IMR-90 (cell line): Measurements from ENCODE around the gene CACNA2D3. TPM values are rescaled to one million over a fixed set of nuclear protein-coding genes. Genes with fewer than 3 reads are reported as not detected.
A peak's percentile ranks its signal among the peaks of the same experiment; 100 is the strongest.

Source experiments
- ATAC-seq: fragments of 200-7000 bp; cut with Tn5 transposase; 2 replicates; pipeline ENCODE4 v1.9.1; 2020; ENCODE audit warnings: low read depth, mild to moderate bottlenecking, moderate library complexity
- BruUV-seq: library from RNA; stranded (reverse); fragments of 400-500 nt; replicated peaks from 2 replicates; lab custom pipeline; 2021; lab: Mats Ljungman, UMichigan
- CTCF ChIA-PET: fragments of 300-600 bp; formaldehyde crosslinking; extraction: SDS; loops from one replicate; lab custom pipeline; 2021; ENCODE audit warnings: antibody characterized with exemption; lab: Yijun Ruan, JAX
- POLR2A ChIA-PET: fragments of 300-600 bp; sonication (Branson Sonifier 250); formaldehyde crosslinking; loops from one replicate; lab custom pipeline; 2022; ENCODE audit warnings: antibody characterized with exemption; ENCODE audit not compliant: unreplicated experiment; lab: Charles Lee
- DNase-seq: peaks from one replicate; pipeline ENCODE4 v3.0.0; 2013
- H2AFZ ChIP-seq: replicated peaks from 2 replicates; pipeline ENCODE3; 2013; ENCODE audit warnings: low read length, mild to moderate bottlenecking; ENCODE audit not compliant: poor library complexity
- H2AK5ac ChIP-seq: 2 replicates; pipeline ENCODE4 v1.6.1; 2013; ENCODE audit warnings: low read depth, low read length, inconsistent platforms
- H2AK9ac ChIP-seq: replicated peaks from 2 replicates; pipeline ENCODE3; 2013; ENCODE audit warnings: mild to moderate bottlenecking, low read depth, low read length, moderate library complexity; ENCODE audit not compliant: poor library complexity
- H2BK120ac ChIP-seq: 2 replicates; pipeline ENCODE4 v1.6.1; 2013; ENCODE audit warnings: low read depth, low read length, inconsistent platforms
- H2BK15ac ChIP-seq: 3 replicates; pipeline ENCODE4 v1.6.1; 2013; ENCODE audit warnings: low read depth, low read length, inconsistent platforms
- H2BK20ac ChIP-seq: 2 replicates; pipeline ENCODE4 v1.6.1; 2013; ENCODE audit warnings: low read depth, mild to moderate bottlenecking, inconsistent platforms, low read length, moderate library complexity
- H2BK5ac ChIP-seq: 2 replicates; pipeline ENCODE4 v1.6.1; 2013; ENCODE audit warnings: mild to moderate bottlenecking, low read depth, low read length, inconsistent platforms; ENCODE audit not compliant: poor library complexity, severe bottlenecking
- H3K14ac ChIP-seq: replicated peaks from 2 replicates; pipeline ENCODE4 v1.6.1; 2013; ENCODE audit warnings: low read depth, low read length, inconsistent platforms
- H3K18ac ChIP-seq: 2 replicates; pipeline ENCODE4 v1.6.1; 2013; ENCODE audit warnings: low read depth, low read length, control low read depth
- H3K23ac ChIP-seq: 2 replicates; pipeline ENCODE4 v1.6.1; 2013; ENCODE audit warnings: low read depth, low read length, inconsistent platforms
- H3K27ac ChIP-seq: 2 replicates; pipeline ENCODE4 v1.5.1; 2013; ENCODE audit warnings: mild to moderate bottlenecking, control low read depth, low read length; ENCODE audit not compliant: insufficient read depth
- H3K27me3 ChIP-seq: 2 replicates; pipeline ENCODE4 v1.6.1; 2013; ENCODE audit warnings: low read length; ENCODE audit not compliant: control insufficient read depth, insufficient read depth
- H3K36me3 ChIP-seq: 2 replicates; pipeline ENCODE4 v1.6.1; 2013; ENCODE audit warnings: low read length, mixed read lengths; ENCODE audit not compliant: control insufficient read depth, insufficient read depth
- H3K4ac ChIP-seq: 2 replicates; pipeline ENCODE4 v1.6.1; 2013; ENCODE audit warnings: low read depth, low read length, inconsistent platforms
- H3K4me1 ChIP-seq: 2 replicates; pipeline ENCODE4 v1.6.1; 2013; ENCODE audit warnings: low read length, mixed read lengths; ENCODE audit not compliant: control insufficient read depth, insufficient read depth
- H3K4me2 ChIP-seq: 2 replicates; pipeline ENCODE4 v1.6.1; 2013; ENCODE audit warnings: low read depth, mild to moderate bottlenecking, control low read depth, low read length, moderate library complexity
- H3K4me3 ChIP-seq: 2 replicates; pipeline ENCODE4 v1.5.1; 2013; ENCODE audit warnings: low read depth, mild to moderate bottlenecking, control low read depth, low read length, moderate library complexity; ENCODE audit not compliant: insufficient read depth
- H3K56ac ChIP-seq: 2 replicates; pipeline ENCODE4 v1.6.1; 2013; ENCODE audit warnings: low read length, inconsistent platforms; ENCODE audit not compliant: insufficient read depth; ENCODE audit errors: extremely low read depth
- H3K79me1 ChIP-seq, 2 experiments: 2 replicates each; pipeline ENCODE4 v1.6.1; 2013; ENCODE audit warnings: low read length in 2 of 2, inconsistent platforms in 1 of 2, low read depth in 1 of 2
- H3K9ac ChIP-seq: 2 replicates; pipeline ENCODE4 v1.6.1; 2013; ENCODE audit warnings: low read depth, low read length, control low read depth
- H3K9me1 ChIP-seq: 2 replicates; pipeline ENCODE4 v1.6.1; 2013; ENCODE audit warnings: low read length, inconsistent platforms; ENCODE audit not compliant: insufficient read depth
- H3K9me3 ChIP-seq: 2 replicates; pipeline ENCODE4 v1.6.1; 2013; ENCODE audit warnings: low read length; ENCODE audit not compliant: control insufficient read depth, insufficient read depth
- H4K20me1 ChIP-seq: 2 replicates; pipeline ENCODE4 v1.6.1; 2013; ENCODE audit warnings: low read length, inconsistent platforms; ENCODE audit not compliant: insufficient read depth
- H4K5ac ChIP-seq: 2 replicates; pipeline ENCODE4 v1.6.1; 2013; ENCODE audit warnings: mild to moderate bottlenecking, low read depth, low read length, control low read depth
- H4K8ac ChIP-seq, 2 experiments: 2 replicates each; pipeline ENCODE4 v1.6.1; 2013; ENCODE audit warnings: low read depth in 2 of 2, low read length in 2 of 2, control low read depth in 1 of 2, inconsistent platforms in 1 of 2
- H4K91ac ChIP-seq: 2 replicates; pipeline ENCODE4 v1.6.1; 2013; ENCODE audit warnings: low read depth, low read length, inconsistent platforms; ENCODE audit not compliant: insufficient read depth
- CEBPB ChIP-seq: IDR thresholded peaks from 2 replicates; pipeline ENCODE4 v1.6.1; 2012; ENCODE audit warnings: low read depth, low read length, improper control_type of control experiment
- CHD1 ChIP-seq: IDR thresholded peaks from 2 replicates; pipeline ENCODE4 v1.6.1; 2012; ENCODE audit warnings: low read depth, low read length, improper control_type of control experiment
- FOS ChIP-seq: fragments of 150-350 bp; IDR thresholded peaks from 2 replicates; pipeline ENCODE4 v1.6.1; 2016; ENCODE audit warnings: low read depth, low read length
- MAFK ChIP-seq: IDR thresholded peaks from 2 replicates; pipeline ENCODE4 v1.6.1; 2012; ENCODE audit warnings: low read depth, low read length, improper control_type of control experiment
- MAZ ChIP-seq: IDR thresholded peaks from 2 replicates; pipeline ENCODE4 v1.6.1; 2012; ENCODE audit warnings: low read depth, mild to moderate bottlenecking, low read length, improper control_type of control experiment, moderate library complexity, borderline replicate concordance
- MXI1 ChIP-seq: IDR thresholded peaks from 2 replicates; pipeline ENCODE4 v1.6.1; 2012; ENCODE audit warnings: low read depth, mild to moderate bottlenecking, low read length, moderate library complexity, borderline replicate concordance
- NFE2L2 ChIP-seq: fragments of 150-350 bp; IDR thresholded peaks from 2 replicates; pipeline ENCODE4 v1.6.1; 2016; ENCODE audit warnings: low read depth, mild to moderate bottlenecking, low read length
- WGBS, 2 experiments: methylation state at CpG; one replicate each; pipeline versions ENCODE4 v1.1.5 to v1.1.7; 2013; ENCODE audit warnings: missing lambda C conversion rate in 2 of 2; ENCODE audit not compliant: insufficient read length in 1 of 2; ENCODE audit errors: extremely low coverage in 2 of 2; 5-methylcytosine and 5-hydroxymethylcytosine counted together
- dilution Hi-C: fragments of 300-500 bp; cut with HindIII; formaldehyde crosslinking; loops from one replicate; pipeline ENCODE4 v1.14.3; 2018; ENCODE audit warnings: low sequenced_read_pairs; ENCODE audit not compliant: unreplicated experiment
- in situ Hi-C: fragments of 300-500 bp; cut with MboI; formaldehyde crosslinking; loops from 3 replicates; pipeline ENCODE4 v1.14.3; 2019; ENCODE audit warnings: low sequenced_read_pairs, inconsistent platforms, mixed read lengths
- intact Hi-C: fragments of 100-400 bp; cut with micrococcal nuclease; formaldehyde crosslinking; loops from 2 replicates; pipeline ENCODE4 v1.10.0; 2022
- polyA plus RNA-seq, 3 experiments: library from polyadenylated mRNA; depleted of rRNA; stranded (reverse); fragments of >200 nt; gene quantifications; 2 replicates each; pipeline ENCODE4 v1.2.3, GENCODE V29; 2012; ENCODE audit warnings: low replicate concordance in 1 of 3
- total RNA-seq: library from RNA; depleted of rRNA; stranded (reverse); fragments of >200 nt; gene quantifications from 2 replicates; pipeline ENCODE4 v1.2.3, GENCODE V29; 2012

The CACNA2D3 gene
- total and polyA plus RNA-seq, 2 of the 4 experiments (the other 2 are of a cell fraction), result 0.36 to 0.41 TPM

DNA sequence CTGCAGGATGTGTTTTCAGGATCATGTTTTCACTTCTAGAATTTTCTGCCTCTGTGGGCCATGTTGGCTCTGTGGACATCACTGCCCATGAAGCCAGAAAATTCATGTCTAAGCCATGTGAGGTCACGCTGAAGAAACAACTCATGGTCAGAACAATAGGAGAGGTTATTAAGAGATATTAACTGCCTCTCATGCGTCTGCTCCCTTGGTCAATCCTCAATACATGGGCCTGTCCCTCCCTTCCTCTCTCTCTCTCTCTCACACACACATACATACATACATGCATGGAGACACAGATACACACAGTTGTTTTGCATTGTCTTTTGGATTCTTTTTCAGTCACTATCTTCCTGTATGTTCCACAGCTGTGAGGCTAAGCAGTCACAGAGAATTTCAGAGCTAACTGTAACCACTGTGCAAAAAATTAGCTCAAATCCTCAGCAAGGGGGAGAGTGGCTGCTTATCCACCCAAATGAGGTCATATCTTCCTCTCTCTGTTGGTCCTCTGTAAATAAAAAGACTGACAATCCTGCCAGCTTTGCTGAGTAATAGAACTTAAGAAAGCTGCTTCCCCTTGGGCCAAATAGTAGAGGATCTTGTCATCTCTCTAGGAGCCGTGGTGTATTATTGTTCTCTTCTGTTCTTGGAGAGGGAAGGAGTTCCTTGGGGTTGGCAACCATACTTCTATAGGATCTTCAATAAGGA is 759.9 kb downstream of the CACNA2D3 start:
- no CpG with 5 or more reads among the region's 3 CpGs for WGBS, 2 experiments
- H4K20me1 ChIP-seq, result no peaks in the 10 kb centered on the region
- H2AK9ac ChIP-seq, result peak overlapping the region; percentile 65
- H3K23ac ChIP-seq, result peak overlapping the region; percentile 57
- no peaks in the 10 kb centered on the region for H3K36me3 ChIP-seq
- H3K18ac ChIP-seq, result peak overlapping the region; percentile 94
- peak overlapping the region; percentile 84 for H2BK120ac ChIP-seq
- no TSS peak for BruUV-seq
- ATAC-seq (peak; percentile 94), DNase-seq (peak; percentile 98)
- H2BK15ac ChIP-seq, result peak overlapping the region; percentile 55; the same call in 2 of the 3 replicates
- TF ChIP-seq FOS (peak; percentile 44), MAZ (0 out of 2 replicates have a peak, but pooled peaks have one; percentile 28), CHD1 (no peak), MAFK (peak; percentile 48; the same call in 1 of the 2 replicates), CEBPB (peak; percentile 25; the same call in 1 of the 2 replicates), MXI1 (no peak), NFE2L2 (peak; percentile 61; the same call in 1 of the 2 replicates)
- dilution Hi-C loops (no loop called here), intact Hi-C loops (no loop called here), in situ Hi-C loops (loop anchor here (5.0 to 10.0 kb wide), 2 partner anchors 285 to 603 kb away; partner anchors contain the start of gene WNT5A)
- ChIA-PET CTCF (interaction anchor here (0.8 kb wide), 1 partner anchor 9 kb away, joined by 3 read pairs; no protein-coding TSS in a partner anchor), POLR2A (interaction anchor here (0.6 kb wide), 1 partner anchor 93 kb away, joined by 6 read pairs; no protein-coding TSS in a partner anchor)
- H3K9me3 ChIP-seq, result no peaks in the 10 kb centered on the region
- peak overlapping the region; percentile 69 to 87 for H4K8ac ChIP-seq
- no peak overlapping the region for H3K4me3 ChIP-seq
- peak overlapping the region; percentile 83 for H3K4ac ChIP-seq
- no peaks in the 10 kb centered on the region for H3K27me3 ChIP-seq
- H3K9me1 ChIP-seq, result peaks cover 8% of the 10 kb centered on the region
- H2AK5ac ChIP-seq, result peak overlapping the region; percentile 88
- peak overlapping the region; percentile 84 for H2BK20ac ChIP-seq
- H3K14ac ChIP-seq, result peak overlapping the region; percentile 62
- H3K4me2 ChIP-seq, result peak overlapping the region; percentile 19; the same call in 1 of the 2 replicates
- peak overlapping the region; percentile 67 for H2AFZ ChIP-seq
- H3K27ac ChIP-seq, result peak overlapping the region; percentile 82
- H3K79me1 ChIP-seq, result no peaks in the 10 kb centered on the region
- peak overlapping the region; percentile 88 for H4K5ac ChIP-seq
- H4K91ac ChIP-seq, result peak overlapping the region; percentile 87
- H3K56ac ChIP-seq, result peak overlapping the region; percentile 44
- H2BK5ac ChIP-seq, result peak overlapping the region; percentile 95
- H3K4me1 ChIP-seq, result peaks cover 14% of the 10 kb centered on the region
- H3K9ac ChIP-seq, result peak overlapping the region; percentile 44
